OCI-LY7 (cell line): Measurements from ENCODE around the gene INPP5B.
"Not testable (repeated sequence)": the region's sequence is repeated elsewhere in the genome, so short reads cannot be mapped to it uniquely, and the experiment has no call there.

Experiments
- CTCF ChIP-seq: fragments of 200-600 bp; sonication (generic); conservative IDR thresholded peaks from 2 replicates; pipeline ENCODE4 v1.5.1; 2014; ENCODE audit warnings: mild to moderate bottlenecking, antibody characterized with exemption, low read length, moderate library complexity, mixed read lengths
- EZH2phosphoT487 ChIP-seq: fragments of 200-600 bp; sonication (generic); IDR thresholded peaks from 2 replicates; pipeline ENCODE4 v1.6.1; 2018; ENCODE audit warnings: low read depth, borderline replicate concordance, mild to moderate bottlenecking, mixed run types, antibody characterized with exemption, low read length, moderate library complexity, mixed read lengths

GRCh38 chr1:37910886-37911285 lies 36.0 kb downstream of the INPP5B start:
- TF ChIP-seq CTCF, EZH2phosphoT487: not testable (repeated sequence)
